Subcutaneous adipose tissue (tissue), 4 donors: Measurements from ENCODE around the gene CTRL. TPM values are rescaled to one million over a fixed set of nuclear protein-coding genes. Genes with fewer than 3 reads are reported as not detected.

Source experiments
- small RNA-seq: library from RNA; depleted of rRNA; stranded (forward); fragments of <200 nt; gene quantifications from one replicate; pipeline ENCODE3, GENCODE V24; 2016
- total RNA-seq, 4 donors: library from RNA; depleted of rRNA; stranded (reverse); fragments of >200 nt; gene quantifications; one replicate each; pipeline ENCODE4 v1.1.0, GENCODE V29; 2016
- TF ChIP-seq, protein P1 (sequence below): fragments of 450-650 bp; IDR thresholded peaks from one replicate; pipeline ENCODE4 v1.5.1; 2016; ENCODE audit warnings: low read depth, mild to moderate bottlenecking, control low read depth, antibody characterized with exemption, moderate library complexity

Gene CTRL
- total RNA-seq, 4 donors from 2014 or later = 0.85 to 4.1 (median 0.88) TPM; not detected in 1

DNA sequence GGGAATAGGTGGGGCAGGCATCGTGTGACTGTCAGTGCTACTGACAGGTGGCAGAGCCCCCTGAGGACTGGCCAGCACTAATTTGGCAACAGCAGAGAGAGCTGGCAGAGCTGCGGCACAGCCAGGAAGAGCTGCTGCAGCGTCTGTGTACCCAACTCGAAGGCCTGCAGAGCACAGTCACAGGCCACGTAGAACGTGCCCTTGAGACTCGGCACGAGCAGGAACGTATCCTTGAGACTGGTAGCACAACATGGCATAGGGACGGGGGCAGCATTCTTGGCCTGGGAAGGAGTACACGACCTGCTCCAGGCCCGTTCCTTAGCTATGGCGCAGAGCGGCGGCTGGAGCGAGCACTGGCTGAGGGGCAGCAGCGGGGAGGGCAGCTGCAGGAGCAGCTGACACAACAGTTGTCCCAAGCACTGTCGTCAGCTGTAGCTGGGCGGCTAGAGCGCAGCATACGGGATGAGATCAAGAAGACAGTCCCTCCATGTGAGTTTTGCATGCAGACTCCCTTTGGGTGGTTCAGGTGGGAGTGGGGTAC is 50.0 kb downstream of the CTRL start:
- TF ChIP-seq, protein P1, sequence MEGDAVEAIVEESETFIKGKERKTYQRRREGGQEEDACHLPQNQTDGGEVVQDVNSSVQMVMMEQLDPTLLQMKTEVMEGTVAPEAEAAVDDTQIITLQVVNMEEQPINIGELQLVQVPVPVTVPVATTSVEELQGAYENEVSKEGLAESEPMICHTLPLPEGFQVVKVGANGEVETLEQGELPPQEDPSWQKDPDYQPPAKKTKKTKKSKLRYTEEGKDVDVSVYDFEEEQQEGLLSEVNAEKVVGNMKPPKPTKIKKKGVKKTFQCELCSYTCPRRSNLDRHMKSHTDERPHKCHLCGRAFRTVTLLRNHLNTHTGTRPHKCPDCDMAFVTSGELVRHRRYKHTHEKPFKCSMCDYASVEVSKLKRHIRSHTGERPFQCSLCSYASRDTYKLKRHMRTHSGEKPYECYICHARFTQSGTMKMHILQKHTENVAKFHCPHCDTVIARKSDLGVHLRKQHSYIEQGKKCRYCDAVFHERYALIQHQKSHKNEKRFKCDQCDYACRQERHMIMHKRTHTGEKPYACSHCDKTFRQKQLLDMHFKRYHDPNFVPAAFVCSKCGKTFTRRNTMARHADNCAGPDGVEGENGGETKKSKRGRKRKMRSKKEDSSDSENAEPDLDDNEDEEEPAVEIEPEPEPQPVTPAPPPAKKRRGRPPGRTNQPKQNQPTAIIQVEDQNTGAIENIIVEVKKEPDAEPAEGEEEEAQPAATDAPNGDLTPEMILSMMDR = no peak

DNA sequence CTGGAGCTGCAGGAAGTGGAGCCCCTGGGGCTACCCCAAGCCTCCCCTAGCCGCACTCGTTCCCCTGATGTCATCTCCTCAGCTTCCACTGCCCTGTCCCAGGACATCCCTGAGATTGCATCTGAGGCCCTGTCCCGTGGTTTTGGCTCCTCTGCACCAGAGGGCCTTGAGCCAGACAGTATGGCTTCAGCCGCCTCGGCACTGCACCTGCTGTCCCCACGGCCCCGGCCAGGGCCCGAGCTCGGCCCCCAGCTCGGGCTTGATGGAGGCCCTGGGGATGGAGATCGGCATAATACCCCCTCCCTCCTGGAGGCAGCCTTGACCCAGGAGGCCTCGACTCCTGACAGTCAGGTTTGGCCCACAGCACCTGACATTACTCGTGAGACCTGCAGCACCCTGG is 51.1 kb downstream of the CTRL start:
- TF ChIP-seq, protein P1 = no peak

DNA sequence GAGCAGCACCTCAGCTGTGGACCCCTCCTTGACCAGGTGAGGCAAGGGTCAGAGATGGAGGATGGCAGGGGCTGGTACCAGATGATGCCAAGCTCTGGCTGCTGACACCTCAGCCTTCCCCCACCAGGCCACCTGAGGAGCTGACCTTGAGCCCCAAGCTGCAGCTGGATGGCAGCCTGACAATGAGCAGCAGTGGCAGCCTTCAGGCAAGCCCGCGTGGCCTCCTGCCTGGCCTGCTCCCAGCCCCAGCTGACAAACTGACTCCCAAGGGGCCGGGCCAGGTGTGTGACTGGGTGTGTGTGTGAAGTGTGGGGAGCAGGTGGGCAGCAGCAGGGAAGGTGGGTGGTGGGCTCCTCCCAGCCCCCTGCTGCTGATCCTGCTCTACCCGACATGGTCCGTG is 51.7 kb downstream of the CTRL start:
- TF ChIP-seq, protein P1 = no peak

Small RNAs within 50 kb of the gene (small RNA-seq; reads per million reads assigned to genes)
- not detected for gene NRN1L

Other genes starting within 250 kb of the CTRL start
- 10 to 100 TPM in 3 of 4 donors, 1 to 10 TPM in 1; 9.1 to 21.1 (median 13.6) TPM for gene GFOD2, start 212.5 kb downstream of the CTRL start, total RNA-seq
- 10 to 100 TPM in 1 of 4 donors, 1 to 10 TPM in 3; 8.1 to 11.7 (median 9.3) TPM for gene RANBP10, start 125.3 kb downstream of the CTRL start, total RNA-seq
- 1 to 10 TPM in 2 of 4 donors, under 1 TPM in 1, not detected in 1; 0.88 to 1.5 (median 1.0) TPM for gene TSNAXIP1, start 125.0 kb downstream of the CTRL start, total RNA-seq
- 10 to 100 TPM; 21.2 to 36.9 (median 34.0) TPM for gene THAP11, start 89.5 kb downstream of the CTRL start, total RNA-seq
- 10 to 100 TPM; 56.5 to 98.2 (median 75.4) TPM for gene NUTF2, start 84.9 kb downstream of the CTRL start, total RNA-seq
- gene CENPT, start 84.2 kb downstream of the CTRL start, total RNA-seq = 10 to 100 TPM; 22.8 to 48.0 (median 30.8) TPM
- 10 to 100 TPM; 21.0 to 47.5 (median 28.3) TPM for gene EDC4, start 58.8 kb downstream of the CTRL start, total RNA-seq
- 1 to 10 TPM in 3 of 4 donors, not detected in 1; 1.3 to 7.2 (median 2.5) TPM for gene NRN1L, start 47.0 kb downstream of the CTRL start, total RNA-seq
- gene PSKH1, start 38.6 kb downstream of the CTRL start, total RNA-seq = 10 to 100 TPM in 2 of 4 donors, 1 to 10 TPM in 2; 7.0 to 28.4 (median 10.9) TPM
- gene PSMB10, start 5.0 kb upstream of the CTRL start, total RNA-seq = 10 to 100 TPM; 10.3 to 45.8 (median 39.9) TPM
- gene LCAT, start 12.3 kb upstream of the CTRL start, total RNA-seq = 10 to 100 TPM in 2 of 4 donors, 1 to 10 TPM in 2; 7.9 to 16.2 (median 10.5) TPM
- 10 to 100 TPM; 36.2 to 77.2 (median 36.9) TPM for gene SLC12A4, start 36.8 kb upstream of the CTRL start, total RNA-seq
- gene DPEP3, start 48.6 kb upstream of the CTRL start, total RNA-seq = under 1 TPM in 1 of 4 donors, not detected in 3; 0.22 TPM
- 10 to 100 TPM in 1 of 4 donors, 1 to 10 TPM in 2, under 1 TPM in 1; 0.98 to 28.7 (median 9.5) TPM for gene DPEP2, start 67.6 kb upstream of the CTRL start, total RNA-seq
- not detected for gene DPEP2NB, start 84.0 kb upstream of the CTRL start, total RNA-seq
- 1 to 10 TPM; 6.2 to 8.5 (median 7.2) TPM for gene DDX28, start 91.4 kb upstream of the CTRL start, total RNA-seq
- gene DUS2, start 91.4 kb upstream of the CTRL start, total RNA-seq = 10 to 100 TPM in 2 of 4 donors, 1 to 10 TPM in 2; 6.4 to 19.8 (median 9.8) TPM
- gene NFATC3, start 153.5 kb upstream of the CTRL start, total RNA-seq = 10 to 100 TPM; 39.9 to 47.6 (median 45.5) TPM